ENCODE measurements around the gene GPHA2. TPM values are rescaled to one million over a fixed set of nuclear protein-coding genes. Genes with fewer than 3 reads are reported as not detected.

The GPHA2 gene
- total and polyA plus RNA-seq, 2 donors (not counting 1 experiment from before 2014, with no cell fraction given) = not detected

DNA sequence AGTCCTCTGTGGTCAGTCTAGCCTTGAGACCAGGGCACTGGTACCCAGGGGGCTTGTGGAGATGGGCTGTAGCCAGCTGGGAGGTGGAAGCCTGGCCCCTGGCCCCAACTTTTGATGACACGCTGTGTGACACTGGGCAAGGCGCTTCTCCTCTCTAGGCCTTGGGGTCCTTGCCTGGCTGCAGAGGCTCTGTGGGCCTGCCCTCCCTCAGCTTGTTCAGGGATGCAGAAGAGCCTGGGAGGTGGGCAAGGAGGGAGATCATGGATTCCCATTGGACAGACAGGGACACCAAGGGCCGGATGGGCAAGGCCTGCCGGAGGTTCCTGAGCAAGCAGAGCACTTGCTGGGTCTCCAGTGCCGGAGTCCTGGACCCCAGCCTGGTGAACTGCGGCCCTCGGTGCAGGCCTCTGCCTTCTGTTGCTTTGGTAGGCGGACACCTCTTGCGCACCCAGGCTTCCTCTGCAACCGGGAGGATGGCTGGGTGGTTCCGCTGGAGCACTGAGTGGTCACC is 12.5 kb downstream of the GPHA2 start:
- Histone ChIP-seq H2AFZ (ENCODE audit: low read length) (peak overlapping the region; percentile 99), H3K4me2 (ENCODE audit: extremely low read depth, insufficient read depth, low read length) (no peak overlapping the region), H3K36me3 (ENCODE audit: control insufficient read depth, insufficient read depth, low read length) (peaks cover 5% of the 10 kb centered on the region)

DNA sequence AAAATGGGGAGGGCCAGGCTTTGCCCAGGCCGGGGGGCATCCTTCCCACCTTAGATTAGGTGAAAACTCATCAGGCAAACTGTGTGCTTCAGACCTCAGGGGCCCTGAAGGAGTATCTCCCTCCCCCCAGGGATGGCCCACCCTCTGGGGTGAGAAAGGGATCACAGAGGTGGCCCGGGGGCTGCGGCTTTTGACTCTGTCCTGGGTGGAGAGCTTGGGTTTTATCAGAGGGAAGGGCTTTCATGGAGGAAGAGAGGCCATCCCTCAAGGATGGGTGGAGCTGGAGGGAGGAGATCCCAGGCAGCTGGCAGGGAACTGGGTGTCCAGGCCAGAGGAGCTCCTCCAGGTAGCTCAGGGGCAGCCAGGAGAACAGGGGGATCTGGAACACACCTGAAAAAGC is 14.3 kb downstream of the GPHA2 start:
- no peak for TF ChIP-seq EZH2 (IDR thresholded peaks at IDR 0.05; ENCODE audit: low read length, missing control alignments)
- TF ChIP-seq, protein P1, sequence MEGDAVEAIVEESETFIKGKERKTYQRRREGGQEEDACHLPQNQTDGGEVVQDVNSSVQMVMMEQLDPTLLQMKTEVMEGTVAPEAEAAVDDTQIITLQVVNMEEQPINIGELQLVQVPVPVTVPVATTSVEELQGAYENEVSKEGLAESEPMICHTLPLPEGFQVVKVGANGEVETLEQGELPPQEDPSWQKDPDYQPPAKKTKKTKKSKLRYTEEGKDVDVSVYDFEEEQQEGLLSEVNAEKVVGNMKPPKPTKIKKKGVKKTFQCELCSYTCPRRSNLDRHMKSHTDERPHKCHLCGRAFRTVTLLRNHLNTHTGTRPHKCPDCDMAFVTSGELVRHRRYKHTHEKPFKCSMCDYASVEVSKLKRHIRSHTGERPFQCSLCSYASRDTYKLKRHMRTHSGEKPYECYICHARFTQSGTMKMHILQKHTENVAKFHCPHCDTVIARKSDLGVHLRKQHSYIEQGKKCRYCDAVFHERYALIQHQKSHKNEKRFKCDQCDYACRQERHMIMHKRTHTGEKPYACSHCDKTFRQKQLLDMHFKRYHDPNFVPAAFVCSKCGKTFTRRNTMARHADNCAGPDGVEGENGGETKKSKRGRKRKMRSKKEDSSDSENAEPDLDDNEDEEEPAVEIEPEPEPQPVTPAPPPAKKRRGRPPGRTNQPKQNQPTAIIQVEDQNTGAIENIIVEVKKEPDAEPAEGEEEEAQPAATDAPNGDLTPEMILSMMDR (conservative IDR thresholded peaks at IDR 0.05 in 1 of 2, IDR thresholded peaks at IDR 0.05 in 1 of 2; ENCODE audit: low read depth in 1 of 2, low read length in 2 of 2) = no peak
- Histone ChIP-seq H3K9ac (ENCODE audit: insufficient read depth, low read length) (no peak overlapping the region), H3K27ac (ENCODE audit: insufficient read depth, low read length) (no peak overlapping the region), H3K79me2 (ENCODE audit: control insufficient read depth, insufficient read depth, low read length) (peaks cover 6% of the 10 kb centered on the region), H3K4me1 (ENCODE audit: control insufficient read depth, extremely low read depth, insufficient read depth, low read length) (peaks cover 6% of the 10 kb centered on the region), H3K9me3 (ENCODE audit: control insufficient read depth, insufficient read depth, low read depth, low read length) (no peaks in the 10 kb centered on the region), H3K4me2 (ENCODE audit: extremely low read depth, insufficient read depth, low read length) (no peak overlapping the region), H2AFZ (ENCODE audit: low read length) (no peak overlapping the region), H3K27me3 (ENCODE audit: control insufficient read depth, insufficient read depth, low read length) (no peaks in the 10 kb centered on the region), H4K20me1 (ENCODE audit: control insufficient read depth, extremely low read depth, insufficient read depth, low read length) (no peaks in the 10 kb centered on the region), H3K4me3 (replicated peaks in 1 of 4; ENCODE audit: control extremely low read depth in 1 of 4, insufficient read depth in 1 of 4, low read depth in 3 of 4, low read length in 4 of 4) (no peak overlapping the region), H3K36me3 (ENCODE audit: control insufficient read depth, insufficient read depth, low read length) (no peaks in the 10 kb centered on the region)
- no peak for DNase-seq (ENCODE audit: low read depth in 2 of 2)

More for the DNA sequence above, 12.5 kb downstream of the GPHA2 start:
- Histone ChIP-seq H3K4me1 (ENCODE audit: control insufficient read depth, extremely low read depth, insufficient read depth, low read length) (peaks cover 6% of the 10 kb centered on the region), H3K4me3 (replicated peaks in 1 of 4; ENCODE audit: control extremely low read depth in 1 of 4, insufficient read depth in 1 of 4, low read depth in 3 of 4, low read length in 4 of 4) (no peak overlapping the region), H3K9me3 (ENCODE audit: control insufficient read depth, insufficient read depth, low read depth, low read length) (no peaks in the 10 kb centered on the region), H3K9ac (ENCODE audit: insufficient read depth, low read length) (no peak overlapping the region), H3K27ac (ENCODE audit: insufficient read depth, low read length) (no peak overlapping the region), H3K79me2 (ENCODE audit: control insufficient read depth, insufficient read depth, low read length) (no peaks in the 10 kb centered on the region), H3K27me3 (ENCODE audit: control insufficient read depth, insufficient read depth, low read length) (no peaks in the 10 kb centered on the region), H4K20me1 (ENCODE audit: control insufficient read depth, extremely low read depth, insufficient read depth, low read length) (no peaks in the 10 kb centered on the region)
- DNase-seq (ENCODE audit: low read depth in 2 of 2) = no peak
- TF ChIP-seq, protein P1 (conservative IDR thresholded peaks at IDR 0.05 in 1 of 2, IDR thresholded peaks at IDR 0.05 in 1 of 2; ENCODE audit: low read depth in 1 of 2, low read length in 2 of 2) = no peak
- TF ChIP-seq EZH2 (IDR thresholded peaks at IDR 0.05; ENCODE audit: low read length, missing control alignments) = no peak

DNA sequence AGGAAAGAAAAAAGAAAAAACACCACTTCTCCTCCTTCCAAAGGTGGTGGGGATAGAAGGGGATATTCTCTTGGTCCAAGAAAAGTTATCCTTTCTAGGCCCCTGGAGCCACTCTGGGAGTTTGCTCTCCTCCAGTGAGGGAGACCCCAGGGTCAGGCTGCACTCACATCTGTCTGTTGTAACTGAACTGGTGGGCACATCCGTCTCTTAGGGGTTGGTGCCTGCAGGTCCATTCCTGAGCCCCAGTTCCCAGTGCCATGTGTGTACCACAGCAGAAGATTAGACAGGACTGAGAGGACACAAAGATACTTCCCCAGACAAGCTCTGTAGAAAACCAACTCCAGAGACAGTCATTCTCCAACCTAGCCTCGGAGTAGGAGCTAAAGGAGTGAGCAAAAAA is 15.6 kb downstream of the GPHA2 start:
- no peaks in the 10 kb centered on the region for H3K36me3 ChIP-seq (ENCODE audit: control insufficient read depth, insufficient read depth, low read length)
- H4K20me1 ChIP-seq (ENCODE audit: control insufficient read depth, extremely low read depth, insufficient read depth, low read length) = no peaks in the 10 kb centered on the region
- H2AFZ ChIP-seq (ENCODE audit: low read length) = no peak overlapping the region
- TF ChIP-seq, protein P1 (conservative IDR thresholded peaks at IDR 0.05 in 1 of 2, IDR thresholded peaks at IDR 0.05 in 1 of 2; ENCODE audit: low read depth in 1 of 2, low read length in 2 of 2) = no peak
- no peak for TF ChIP-seq EZH2 (IDR thresholded peaks at IDR 0.05; ENCODE audit: low read length, missing control alignments)
- no peaks in the 10 kb centered on the region for H3K9me3 ChIP-seq (ENCODE audit: control insufficient read depth, insufficient read depth, low read depth, low read length)
- peaks cover 10% of the 10 kb centered on the region for H3K79me2 ChIP-seq (ENCODE audit: control insufficient read depth, insufficient read depth, low read length)
- no peaks in the 10 kb centered on the region for H3K27me3 ChIP-seq (ENCODE audit: control insufficient read depth, insufficient read depth, low read length)
- H3K9ac ChIP-seq (ENCODE audit: insufficient read depth, low read length) = no peak overlapping the region
- no peak overlapping the region for H3K27ac ChIP-seq (ENCODE audit: insufficient read depth, low read length)
- no peak for DNase-seq (ENCODE audit: low read depth in 2 of 2)
- H3K4me1 ChIP-seq (ENCODE audit: control insufficient read depth, extremely low read depth, insufficient read depth, low read length) = peaks cover 6% of the 10 kb centered on the region
- no peak overlapping the region for H3K4me3 ChIP-seq (replicated peaks in 1 of 4; ENCODE audit: control extremely low read depth in 1 of 4, insufficient read depth in 1 of 4, low read depth in 3 of 4, low read length in 4 of 4)
- H3K4me2 ChIP-seq (ENCODE audit: extremely low read depth, insufficient read depth, low read length) = no peak overlapping the region
